Thyroid gland (tissue), 4 donors: ENCODE results near the gene ZNF19.

Experiments used
- CTCF ChIP-seq, 6 experiments: fragments of 200-600 bp in 3 of 6; fragments of 450-650 bp in 3 of 6; sonication (generic) in 3 of 6; IDR thresholded peaks; one replicate each; pipeline ENCODE4 v1.5.1; 2016 to 2019; ENCODE audit warnings: antibody characterized with exemption in 6 of 6, mild to moderate bottlenecking in 2 of 6, inconsistent platforms in 1 of 6, moderate library complexity in 1 of 6
- POLR2A ChIP-seq, 2 donors: fragments of 450-650 bp; IDR thresholded peaks; one replicate each; pipeline ENCODE4 v1.6.1; 2017; ENCODE audit warnings: antibody characterized with exemption in 2 of 2, mild to moderate bottlenecking in 2 of 2, moderate library complexity in 1 of 2

GRCh38 chr16:71528257-71528656 is 39.1 kb upstream of the ZNF19 start:
- TF ChIP-seq CTCF (IDR thresholded peaks at IDR 0.05) (no peak), POLR2A (IDR thresholded peaks at IDR 0.05) (no peak)
